WTC11 (cell line): Measurements from ENCODE around the gene TMUB1. TPM values are rescaled to one million over a fixed set of nuclear protein-coding genes. Genes with fewer than 3 reads are reported as not detected.
A peak's percentile ranks its signal among the peaks of the same experiment; 100 is the strongest.

Experiments used
- ATAC-seq: fragments of 200-7000 bp; cut with Tn5 transposase; 2 replicates; pipeline ENCODE4 v1.10.0; 2021; ENCODE audit warnings: mild to moderate bottlenecking, moderate library complexity
- CTCF ChIA-PET: fragments of 300-600 bp; sonication (Branson Sonifier 250); formaldehyde crosslinking; loops from one replicate; lab custom pipeline; 2021; ENCODE audit warnings: antibody characterized with exemption; lab: Charles Lee
- POLR2A ChIA-PET: fragments of 350-600 bp; sonication (Branson Sonifier 250); formaldehyde crosslinking; loops from one replicate; lab custom pipeline; 2021; ENCODE audit warnings: antibody characterized with exemption; lab: Charles Lee
- DNase-seq: peaks from one replicate; pipeline ENCODE4 v3.0.0; 2021; ENCODE audit warnings: low spot score
- H3K27ac Mint-ChIP-seq: 2 replicates; pipeline ENCODE4 v1.8.0; 2021; ENCODE audit warnings: mixed read lengths
- H3K27me3 Mint-ChIP-seq: 2 replicates; pipeline ENCODE4 v1.8.0; 2021; ENCODE audit warnings: low read depth, mild to moderate bottlenecking, moderate library complexity, mixed read lengths
- H3K36me3 Mint-ChIP-seq: 2 replicates; pipeline ENCODE4 v1.8.0; 2021; ENCODE audit warnings: mixed read lengths
- H3K4me1 Mint-ChIP-seq: 2 replicates; pipeline ENCODE4 v1.8.0; 2022; ENCODE audit warnings: mixed read lengths
- H3K4me3 Mint-ChIP-seq: 2 replicates; pipeline ENCODE4 v1.8.0; 2021; ENCODE audit warnings: mild to moderate bottlenecking, moderate library complexity, mixed read lengths
- H3K9me3 Mint-ChIP-seq: 2 replicates; pipeline ENCODE4 v1.8.0; 2021; ENCODE audit warnings: mixed read lengths
- GRHL2 ChIP-seq: fragments of 250-450 bp; sonication (Bioruptor Pico); IDR thresholded peaks from 2 replicates; pipeline ENCODE4 v1.8.0; 2022; ENCODE audit warnings: mild to moderate bottlenecking, moderate library complexity; ENCODE audit not compliant: insufficient replicate concordance, severe bottlenecking
- KAT7 ChIP-seq: sonication (generic); formaldehyde crosslinking; IDR thresholded peaks from 2 replicates; pipeline ENCODE4 v1.8.1; 2023; ENCODE audit warnings: missing genetic modification reagents, mild to moderate bottlenecking, borderline replicate concordance
- MXD4 ChIP-seq: fragments of 250-450 bp; sonication (Bioruptor Pico); IDR thresholded peaks from 2 replicates; pipeline ENCODE4 v1.8.0; 2021; ENCODE audit warnings: mild to moderate bottlenecking, moderate library complexity, borderline replicate concordance
- NR3C1 ChIP-seq: sonication (generic); formaldehyde crosslinking; conservative IDR thresholded peaks from 2 replicates; pipeline ENCODE4 v1.8.1; 2023; ENCODE audit warnings: low read depth, mild to moderate bottlenecking, missing genetic modification reagents
- PRRX2 ChIP-seq: fragments of 250-450 bp; sonication (Bioruptor Pico); IDR thresholded peaks from 2 replicates; pipeline ENCODE4 v1.8.0; 2021; ENCODE audit warnings: mild to moderate bottlenecking
- SMAD4 ChIP-seq: sonication (generic); formaldehyde crosslinking; IDR thresholded peaks from 2 replicates; pipeline ENCODE4 v1.8.0; 2022; ENCODE audit warnings: mild to moderate bottlenecking, missing genetic modification reagents
- ZBTB21 ChIP-seq: sonication (generic); formaldehyde crosslinking; IDR thresholded peaks from 2 replicates; pipeline ENCODE4 v1.8.1; 2023; ENCODE audit warnings: mild to moderate bottlenecking, missing genetic modification reagents, borderline replicate concordance
- ZNF138 ChIP-seq: sonication (generic); formaldehyde crosslinking; conservative IDR thresholded peaks from 2 replicates; pipeline ENCODE4 v1.8.1; 2022; ENCODE audit warnings: mild to moderate bottlenecking, moderate library complexity, missing genetic modification reagents
- ZNF263 ChIP-seq: sonication (generic); formaldehyde crosslinking; IDR thresholded peaks from 2 replicates; pipeline ENCODE4 v1.8.1; 2022; ENCODE audit warnings: low read depth, mild to moderate bottlenecking, moderate library complexity, missing genetic modification reagents
- total RNA-seq: library from RNA; stranded (reverse); gene quantifications from 3 replicates; pipeline ENCODE4 v1.2.3, GENCODE V29; 2021
- TF ChIP-seq, protein P1 (sequence below): fragments of 250-450 bp; sonication (Bioruptor Pico); IDR thresholded peaks from 2 replicates; pipeline ENCODE4 v1.9.0; 2021; ENCODE audit warnings: mild to moderate bottlenecking
- TF ChIP-seq, protein P2 (sequence below): sonication (generic); formaldehyde crosslinking; IDR thresholded peaks from 2 replicates; pipeline ENCODE4 v1.8.1; 2022; ENCODE audit warnings: mild to moderate bottlenecking, moderate library complexity, missing genetic modification reagents
- TF ChIP-seq, protein P3 (sequence below): fragments of 250-450 bp; sonication (Bioruptor Pico); conservative IDR thresholded peaks from 2 replicates; pipeline ENCODE4 v1.9.0; 2021; ENCODE audit warnings: mild to moderate bottlenecking
- TF ChIP-seq, protein P4 (sequence below): sonication (generic); formaldehyde crosslinking; IDR thresholded peaks from 2 replicates; pipeline ENCODE4 v1.8.0; 2023; ENCODE audit warnings: missing genetic modification reagents
- TF ChIP-seq, protein P5 (sequence below): sonication (generic); formaldehyde crosslinking; IDR thresholded peaks from 2 replicates; pipeline ENCODE4 v1.8.1; 2022; ENCODE audit warnings: low read depth, mild to moderate bottlenecking, moderate library complexity, missing genetic modification reagents, borderline replicate concordance
- TF ChIP-seq, protein P6 (sequence below): sonication (generic); formaldehyde crosslinking; IDR thresholded peaks from 2 replicates; pipeline ENCODE4 v1.8.0; 2022; ENCODE audit warnings: mild to moderate bottlenecking, missing genetic modification reagents
- TF ChIP-seq, protein P7 (sequence below): sonication (generic); formaldehyde crosslinking; IDR thresholded peaks from 2 replicates; pipeline ENCODE4 v1.8.1; 2023; ENCODE audit warnings: mild to moderate bottlenecking, moderate library complexity, missing genetic modification reagents

Gene TMUB1
- total RNA-seq, 1 experiment from 2014 or later = 72.8 TPM

DNA sequence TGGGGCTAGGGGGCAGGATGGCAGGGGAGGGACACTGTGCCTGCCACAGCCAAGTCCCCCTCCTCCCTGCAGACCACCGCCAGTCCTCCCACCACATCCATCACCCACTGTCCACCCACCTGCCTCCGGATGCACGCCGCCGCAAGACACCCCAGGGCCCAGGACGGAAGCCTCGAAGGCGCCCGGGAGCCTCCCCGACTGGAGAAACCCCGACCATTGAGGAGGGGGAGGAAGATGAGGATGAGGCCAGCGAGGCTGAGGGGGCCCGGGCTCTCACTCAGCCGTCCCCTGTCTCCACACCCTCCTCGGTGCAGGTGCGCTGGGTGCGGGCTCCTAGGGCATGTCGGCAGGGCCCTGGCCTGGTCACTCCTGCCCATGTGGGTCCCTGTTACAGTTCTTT, 18.8 kb downstream of the TMUB1 start:
- Mint-ChIP-seq H3K4me1 (peaks cover 31% of the 10 kb centered on the region), H3K27me3 (peaks cover 2% of the 10 kb centered on the region; the same call in 1 of the 2 replicates), H3K4me3 (no peak overlapping the region), H3K27ac (no peak overlapping the region), H3K36me3 (peaks cover 26% of the 10 kb centered on the region), H3K9me3 (no peaks in the 10 kb centered on the region)
- ATAC-seq = no peak
- ChIA-PET POLR2A (interaction anchor here (1.7 kb wide), 1 partner anchor 12 kb away, joined by 6 read pairs; no protein-coding TSS in a partner anchor), CTCF (interaction anchor here (2.6 kb wide), 1 partner anchor 51 kb away, joined by 11 read pairs; no protein-coding TSS in a partner anchor)
- no peak for DNase-seq
- TF ChIP-seq, protein P1, sequence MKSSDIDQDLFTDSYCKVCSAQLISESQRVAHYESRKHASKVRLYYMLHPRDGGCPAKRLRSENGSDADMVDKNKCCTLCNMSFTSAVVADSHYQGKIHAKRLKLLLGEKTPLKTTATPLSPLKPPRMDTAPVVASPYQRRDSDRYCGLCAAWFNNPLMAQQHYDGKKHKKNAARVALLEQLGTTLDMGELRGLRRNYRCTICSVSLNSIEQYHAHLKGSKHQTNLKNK (CRISPR knock-in tag) = no peak
- TF ChIP-seq MXD4 (CRISPR knock-in tag) (no peak), PRRX2 (CRISPR knock-in tag) (no peak), KAT7 (CRISPR knock-in tag) (no peak), SMAD4 (CRISPR knock-in tag) (no peak), GRHL2 (CRISPR knock-in tag) (no peak), NR3C1 (CRISPR knock-in tag) (no peak), ZNF263 (no peak), ZBTB21 (CRISPR knock-in tag) (no peak)
- TF ChIP-seq, protein P2, sequence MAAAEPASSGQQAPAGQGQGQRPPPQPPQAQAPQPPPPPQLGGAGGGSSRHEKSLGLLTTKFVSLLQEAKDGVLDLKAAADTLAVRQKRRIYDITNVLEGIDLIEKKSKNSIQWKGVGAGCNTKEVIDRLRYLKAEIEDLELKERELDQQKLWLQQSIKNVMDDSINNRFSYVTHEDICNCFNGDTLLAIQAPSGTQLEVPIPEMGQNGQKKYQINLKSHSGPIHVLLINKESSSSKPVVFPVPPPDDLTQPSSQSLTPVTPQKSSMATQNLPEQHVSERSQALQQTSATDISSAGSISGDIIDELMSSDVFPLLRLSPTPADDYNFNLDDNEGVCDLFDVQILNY (CRISPR knock-in tag) = no peak
- TF ChIP-seq, protein P3, sequence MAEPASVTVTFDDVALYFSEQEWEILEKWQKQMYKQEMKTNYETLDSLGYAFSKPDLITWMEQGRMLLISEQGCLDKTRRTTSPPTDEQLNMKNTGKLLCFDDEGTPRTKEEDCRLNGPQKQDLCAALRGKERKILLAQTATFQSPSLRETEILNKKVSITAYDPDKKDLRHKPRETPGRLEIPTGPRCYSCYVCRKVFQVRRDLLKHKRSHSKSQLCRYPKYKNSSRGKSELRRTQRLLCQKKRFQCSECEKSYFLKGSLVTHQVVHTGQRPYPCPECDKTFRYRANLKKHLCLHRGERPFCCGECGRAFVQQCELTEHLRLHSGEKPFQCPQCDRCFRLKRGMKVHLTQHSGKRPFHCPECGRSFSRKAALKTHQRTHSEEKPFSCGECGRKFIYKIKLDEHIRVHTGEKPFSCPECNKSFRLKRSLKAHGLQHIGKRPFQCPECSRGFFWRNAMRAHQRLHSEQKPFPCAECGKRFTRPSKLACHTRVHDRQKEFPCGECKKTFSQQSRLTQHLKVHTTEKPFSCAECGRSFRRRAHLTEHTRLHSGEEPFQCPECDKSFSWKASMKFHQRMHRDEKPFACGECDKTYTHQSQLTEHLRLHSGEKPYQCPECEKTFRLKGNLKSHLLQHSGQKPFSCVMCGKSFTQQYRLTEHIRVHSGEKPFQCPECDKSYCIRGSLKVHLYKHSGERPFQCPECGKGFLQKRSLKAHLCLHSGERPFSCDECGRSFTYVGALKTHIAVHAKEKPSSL (CRISPR knock-in tag) = no peak
- TF ChIP-seq, protein P4, sequence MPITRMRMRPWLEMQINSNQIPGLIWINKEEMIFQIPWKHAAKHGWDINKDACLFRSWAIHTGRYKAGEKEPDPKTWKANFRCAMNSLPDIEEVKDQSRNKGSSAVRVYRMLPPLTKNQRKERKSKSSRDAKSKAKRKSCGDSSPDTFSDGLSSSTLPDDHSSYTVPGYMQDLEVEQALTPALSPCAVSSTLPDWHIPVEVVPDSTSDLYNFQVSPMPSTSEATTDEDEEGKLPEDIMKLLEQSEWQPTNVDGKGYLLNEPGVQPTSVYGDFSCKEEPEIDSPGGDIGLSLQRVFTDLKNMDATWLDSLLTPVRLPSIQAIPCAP (CRISPR knock-in tag) = no peak
- TF ChIP-seq, protein P5, sequence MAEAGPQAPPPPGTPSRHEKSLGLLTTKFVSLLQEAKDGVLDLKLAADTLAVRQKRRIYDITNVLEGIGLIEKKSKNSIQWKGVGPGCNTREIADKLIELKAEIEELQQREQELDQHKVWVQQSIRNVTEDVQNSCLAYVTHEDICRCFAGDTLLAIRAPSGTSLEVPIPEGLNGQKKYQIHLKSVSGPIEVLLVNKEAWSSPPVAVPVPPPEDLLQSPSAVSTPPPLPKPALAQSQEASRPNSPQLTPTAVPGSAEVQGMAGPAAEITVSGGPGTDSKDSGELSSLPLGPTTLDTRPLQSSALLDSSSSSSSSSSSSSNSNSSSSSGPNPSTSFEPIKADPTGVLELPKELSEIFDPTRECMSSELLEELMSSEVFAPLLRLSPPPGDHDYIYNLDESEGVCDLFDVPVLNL (CRISPR knock-in tag) = no peak
- TF ChIP-seq, protein P6, sequence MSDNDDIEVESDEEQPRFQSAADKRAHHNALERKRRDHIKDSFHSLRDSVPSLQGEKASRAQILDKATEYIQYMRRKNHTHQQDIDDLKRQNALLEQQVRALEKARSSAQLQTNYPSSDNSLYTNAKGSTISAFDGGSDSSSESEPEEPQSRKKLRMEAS (CRISPR knock-in tag) = no peak

DNA sequence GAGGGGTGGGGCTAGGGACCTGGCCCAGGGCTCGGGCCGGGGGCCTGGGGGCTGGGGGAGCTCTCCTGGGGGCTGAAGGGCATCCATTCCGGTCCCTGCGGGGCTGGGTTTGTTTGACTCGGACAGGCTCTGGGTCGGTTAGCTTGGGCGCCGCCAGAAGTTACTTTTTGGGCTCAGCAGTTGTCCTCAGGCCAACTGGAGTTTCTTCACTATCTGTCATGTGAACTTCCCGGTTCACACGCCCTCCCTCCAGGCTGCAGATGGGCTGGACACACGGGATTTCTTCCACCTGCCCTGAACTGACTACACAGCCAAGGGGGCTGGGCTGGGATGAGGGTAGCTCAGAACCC, 20.1 kb downstream of the TMUB1 start:
- TF ChIP-seq, protein P7, sequence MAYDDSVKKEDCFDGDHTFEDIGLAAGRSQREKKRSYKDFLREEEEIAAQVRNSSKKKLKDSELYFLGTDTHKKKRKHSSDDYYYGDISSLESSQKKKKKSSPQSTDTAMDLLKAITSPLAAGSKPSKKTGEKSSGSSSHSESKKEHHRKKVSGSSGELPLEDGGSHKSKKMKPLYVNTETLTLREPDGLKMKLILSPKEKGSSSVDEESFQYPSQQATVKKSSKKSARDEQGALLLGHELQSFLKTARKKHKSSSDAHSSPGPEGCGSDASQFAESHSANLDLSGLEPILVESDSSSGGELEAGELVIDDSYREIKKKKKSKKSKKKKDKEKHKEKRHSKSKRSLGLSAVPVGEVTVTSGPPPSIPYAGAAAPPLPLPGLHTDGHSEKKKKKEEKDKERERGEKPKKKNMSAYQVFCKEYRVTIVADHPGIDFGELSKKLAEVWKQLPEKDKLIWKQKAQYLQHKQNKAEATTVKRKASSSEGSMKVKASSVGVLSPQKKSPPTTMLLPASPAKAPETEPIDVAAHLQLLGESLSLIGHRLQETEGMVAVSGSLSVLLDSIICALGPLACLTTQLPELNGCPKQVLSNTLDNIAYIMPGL (CRISPR knock-in tag) = 0 out of 2 replicates have a peak, but pooled peaks have one; percentile 8
- TF ChIP-seq ZNF138 (CRISPR knock-in tag) = no peak
- ATAC-seq (no peak), DNase-seq (peak; percentile 24)
- Mint-ChIP-seq H3K9me3 (no peaks in the 10 kb centered on the region), H3K27me3 (peaks cover 2% of the 10 kb centered on the region; the same call in 1 of the 2 replicates), H3K27ac (no peak overlapping the region), H3K4me3 (peak overlapping the region; percentile 64), H3K36me3 (peaks cover 19% of the 10 kb centered on the region), H3K4me1 (peaks cover 37% of the 10 kb centered on the region)
- ChIA-PET POLR2A (interaction anchor here (0.6 to 2.3 kb wide), 11 partner anchors 12 to 1528 kb away, joined by 3 to 13 read pairs (median 8); partner anchors contain the start of genes ABCB8, ABCF2, FASTK and TMUB1), CTCF (interaction anchor here (0.6 to 2.6 kb wide), 28 partner anchors 12 to 181 kb away, joined by 3 to 36 read pairs (median 6); partner anchors contain the start of genes ABCB8, FASTK and H2BK1)
